Lower lobe of right lung (tissue), 2 donors: ENCODE results near the gene SPAG16. TPM values are rescaled to one million over a fixed set of nuclear protein-coding genes. Genes with fewer than 3 reads are reported as not detected.
"Not testable (repeated sequence)": the region's sequence is repeated elsewhere in the genome, so short reads cannot be mapped to it uniquely, and the experiment has no call there.

Experiments used
- ATAC-seq, 2 donors: fragments of 200-7000 bp; cut with Tn5 transposase; one replicate each; pipeline ENCODE4 v1.9.1; 2020 to 2022; ENCODE audit warnings: mild to moderate bottlenecking in 2 of 2, moderate library complexity in 2 of 2
- DNase-seq: peaks from one replicate; pipeline ENCODE4 v3.0.0-alpha.2; 2020
- H3K27ac ChIP-seq: fragments of 200-600 bp; one replicate; pipeline ENCODE4 v1.8.0; 2022
- H3K27me3 ChIP-seq: fragments of 200-600 bp; one replicate; pipeline ENCODE4 v1.8.0; 2022; ENCODE audit warnings: low read depth
- H3K36me3 ChIP-seq: fragments of 200-600 bp; one replicate; pipeline ENCODE4 v1.8.0; 2022; ENCODE audit warnings: mild to moderate bottlenecking
- H3K4me1 ChIP-seq: fragments of 200-600 bp; one replicate; pipeline ENCODE4 v1.8.0; 2022
- H3K4me3 ChIP-seq: fragments of 200-600 bp; one replicate; pipeline ENCODE4 v1.8.0; 2022; ENCODE audit warnings: mild to moderate bottlenecking
- H3K9me3 ChIP-seq: fragments of 200-600 bp; one replicate; pipeline ENCODE4 v1.8.0; 2022
- CTCF ChIP-seq: fragments of 200-600 bp; IDR thresholded peaks from one replicate; pipeline ENCODE4 v1.8.0; 2022; ENCODE audit warnings: antibody characterized with exemption, mild to moderate bottlenecking
- intact Hi-C: fragments of 100-400 bp; cut with DNase I; formaldehyde crosslinking; loops from one replicate; pipeline ENCODE4 v1.11.0; 2022
- total RNA-seq: library from RNA; stranded (reverse); fragmentation: NEBNext Ultra II Directional; extraction: Animal tissue kit (Norgen Biotek cat#: 25700); gene quantifications from one replicate; pipeline ENCODE4 v1.2.1, GENCODE V29; 2021
- donor health status: DM: no; HTN: yes; CAD: no; lungs with severe emphysema.

SPAG16 gene
- total RNA-seq, 1 donor from 2014 or later = 16.7 TPM

- Histone ChIP-seq H3K4me3 (no peak overlapping the region), H3K27me3 (no peaks in the 10 kb centered on the region), H3K4me1 (no peaks in the 10 kb centered on the region), H3K27ac (no peak overlapping the region), H3K36me3 (no peaks in the 10 kb centered on the region), H3K9me3 (peaks cover 12% of the 10 kb centered on the region)
- no peak for DNase-seq
- ATAC-seq = no peak
- TF ChIP-seq CTCF = no peak
- intact Hi-C loops = no loop called here
These were observed 419.3 kb downstream of the SPAG16 start for GRCh38 chr2:213703406-213704098.

- H3K27me3 ChIP-seq = no peaks in the 10 kb centered on the region
- H3K4me3 ChIP-seq = no peak overlapping the region
- DNase-seq (no peak), ATAC-seq (no peak)
- H3K4me1 ChIP-seq = no peaks in the 10 kb centered on the region
- no peaks in the 10 kb centered on the region for H3K36me3 ChIP-seq
- intact Hi-C loops = no loop called here
- H3K27ac ChIP-seq = no peak overlapping the region
- H3K9me3 ChIP-seq = no peaks in the 10 kb centered on the region
- TF ChIP-seq CTCF = no peak
These were observed 425.9 kb downstream of the SPAG16 start for GRCh38 chr2:213710164-213710563.

- H3K27ac ChIP-seq, intact Hi-C loops, H3K27me3 ChIP-seq, H3K9me3 ChIP-seq, H3K36me3 ChIP-seq, H3K4me1 ChIP-seq, H3K4me3 ChIP-seq, ATAC-seq, DNase-seq: not testable (repeated sequence)
These were observed 434.1 kb downstream of the SPAG16 start for GRCh38 chr2:213718411-213718810.

GRCh38 chr2:213722565-213722964, 438.3 kb downstream of the SPAG16 start:
- Histone ChIP-seq H3K4me3 (no peak overlapping the region), H3K27me3 (no peaks in the 10 kb centered on the region), H3K27ac (no peak overlapping the region), H3K9me3 (no peaks in the 10 kb centered on the region), H3K36me3 (no peaks in the 10 kb centered on the region), H3K4me1 (no peaks in the 10 kb centered on the region)
- ATAC-seq = no peak
- intact Hi-C loops = no loop called here
- TF ChIP-seq CTCF = no peak
- DNase-seq = no peak

- H3K27ac ChIP-seq = no peak overlapping the region
- H3K4me1 ChIP-seq = no peaks in the 10 kb centered on the region
- no peak for TF ChIP-seq CTCF
- no peaks in the 10 kb centered on the region for H3K9me3 ChIP-seq
- DNase-seq (no peak), ATAC-seq (no peak)
- H3K4me3 ChIP-seq = no peak overlapping the region
- no peaks in the 10 kb centered on the region for H3K36me3 ChIP-seq
- intact Hi-C loops = no loop called here
- H3K27me3 ChIP-seq = no peaks in the 10 kb centered on the region
These were observed 438.8 kb downstream of the SPAG16 start for GRCh38 chr2:213723041-213723560.

GRCh38 chr2:213723707-213724106, 439.4 kb downstream of the SPAG16 start:
- Histone ChIP-seq H3K27me3 (no peaks in the 10 kb centered on the region), H3K9me3 (no peaks in the 10 kb centered on the region), H3K27ac (no peak overlapping the region), H3K36me3 (no peaks in the 10 kb centered on the region), H3K4me1 (no peaks in the 10 kb centered on the region), H3K4me3 (no peak overlapping the region)
- intact Hi-C loops = no loop called here
- ATAC-seq (no peak), DNase-seq (no peak)
- no peak for TF ChIP-seq CTCF
